Stimulated activated CD4-positive, alpha-beta T cell treated with anti-CD3 and anti-CD28 coated beads, Interleukin-1b, Interleukin-23, amount 100 ng/mL, for 24 hours (primary cell): ENCODE data around the gene GRIN1.
A peak's percentile ranks its signal among the peaks of the same experiment; 100 is the strongest.
"Not testable (repeated sequence)": the region's sequence is repeated elsewhere in the genome, so short reads cannot be mapped to it uniquely, and the experiment has no call there.

ENCODE experiments used
- DNase-seq, 4 experiments: peaks; one replicate each; pipeline ENCODE4 v3.0.0-alpha.2; 2020; ENCODE audit warnings: low read depth in 4 of 4, low spot score in 1 of 4

The GRIN1 gene

GRCh38 chr9:137127301-137128157 lies 11.4 kb upstream of the GRIN1 start:
- peak in 1 of 4 experiments; percentile 17 for DNase-seq

GRCh38 chr9:137128158-137128861 lies 10.6 kb upstream of the GRIN1 start:
- DNase-seq, result peak in 1 of 4 experiments; percentile 21

- no peak for DNase-seq
These were observed 10.0 kb upstream of the GRIN1 start for GRCh38 chr9:137128862-137129455.

GRCh38 chr9:137129456-137130175 lies 9.3 kb upstream of the GRIN1 start:
- peak; percentile 70 to 87 (median 80) for DNase-seq

GRCh38 chr9:137130176-137130755 lies 8.7 kb upstream of the GRIN1 start:
- no peak for DNase-seq

- no peak for DNase-seq
These were observed 4.8 kb upstream of the GRIN1 start for GRCh38 chr9:137134191-137134590.

GRCh38 chr9:137135154-137135553 lies 3.8 kb upstream of the GRIN1 start:
- DNase-seq, result not testable (repeated sequence)

- DNase-seq, result no peak
These were observed 2.6 kb upstream of the GRIN1 start for GRCh38 chr9:137136261-137136880.

- no peak for DNase-seq
These were observed 1.9 kb upstream of the GRIN1 start for GRCh38 chr9:137136881-137137607.

- DNase-seq, result no peak
These were observed 764 bp upstream of the GRIN1 start for GRCh38 chr9:137138058-137138721.

GRCh38 chr9:137139468-137140150 lies 655 bp downstream of the GRIN1 start:
- no peak for DNase-seq

GRCh38 chr9:137140151-137141012 lies 1.4 kb downstream of the GRIN1 start:
- no peak for DNase-seq

- no peak for DNase-seq
These were observed 2.3 kb downstream of the GRIN1 start for GRCh38 chr9:137141050-137141810.

- DNase-seq, result no peak
These were observed 3.3 kb downstream of the GRIN1 start for GRCh38 chr9:137141976-137142936.

GRCh38 chr9:137143459-137143858 lies 4.5 kb downstream of the GRIN1 start:
- no peak for DNase-seq
